AG10803 (cell line): ENCODE measurements around the gene PGD.

Source experiments
- DNase-seq: peaks from one replicate; pipeline ENCODE4 v3.0.0; 2010; ENCODE audit warnings: low read depth
- H3K4me3 ChIP-seq: 2 replicates; pipeline ENCODE4 v1.5.1; 2011; ENCODE audit warnings: mild to moderate bottlenecking, low read length, control low read depth
- TF ChIP-seq, protein P1 (sequence below): conservative IDR thresholded peaks from 2 replicates; pipeline ENCODE4 v1.5.1; 2011; ENCODE audit warnings: mild to moderate bottlenecking, low read length, control low read depth, inconsistent platforms

PGD gene

GRCh38 chr1:10384219-10384618 is 14.6 kb upstream of the PGD start:
- H3K4me3 ChIP-seq, result no peak overlapping the region
- TF ChIP-seq, protein P1, sequence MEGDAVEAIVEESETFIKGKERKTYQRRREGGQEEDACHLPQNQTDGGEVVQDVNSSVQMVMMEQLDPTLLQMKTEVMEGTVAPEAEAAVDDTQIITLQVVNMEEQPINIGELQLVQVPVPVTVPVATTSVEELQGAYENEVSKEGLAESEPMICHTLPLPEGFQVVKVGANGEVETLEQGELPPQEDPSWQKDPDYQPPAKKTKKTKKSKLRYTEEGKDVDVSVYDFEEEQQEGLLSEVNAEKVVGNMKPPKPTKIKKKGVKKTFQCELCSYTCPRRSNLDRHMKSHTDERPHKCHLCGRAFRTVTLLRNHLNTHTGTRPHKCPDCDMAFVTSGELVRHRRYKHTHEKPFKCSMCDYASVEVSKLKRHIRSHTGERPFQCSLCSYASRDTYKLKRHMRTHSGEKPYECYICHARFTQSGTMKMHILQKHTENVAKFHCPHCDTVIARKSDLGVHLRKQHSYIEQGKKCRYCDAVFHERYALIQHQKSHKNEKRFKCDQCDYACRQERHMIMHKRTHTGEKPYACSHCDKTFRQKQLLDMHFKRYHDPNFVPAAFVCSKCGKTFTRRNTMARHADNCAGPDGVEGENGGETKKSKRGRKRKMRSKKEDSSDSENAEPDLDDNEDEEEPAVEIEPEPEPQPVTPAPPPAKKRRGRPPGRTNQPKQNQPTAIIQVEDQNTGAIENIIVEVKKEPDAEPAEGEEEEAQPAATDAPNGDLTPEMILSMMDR, result no peak
- DNase-seq, result no peak

DNA sequence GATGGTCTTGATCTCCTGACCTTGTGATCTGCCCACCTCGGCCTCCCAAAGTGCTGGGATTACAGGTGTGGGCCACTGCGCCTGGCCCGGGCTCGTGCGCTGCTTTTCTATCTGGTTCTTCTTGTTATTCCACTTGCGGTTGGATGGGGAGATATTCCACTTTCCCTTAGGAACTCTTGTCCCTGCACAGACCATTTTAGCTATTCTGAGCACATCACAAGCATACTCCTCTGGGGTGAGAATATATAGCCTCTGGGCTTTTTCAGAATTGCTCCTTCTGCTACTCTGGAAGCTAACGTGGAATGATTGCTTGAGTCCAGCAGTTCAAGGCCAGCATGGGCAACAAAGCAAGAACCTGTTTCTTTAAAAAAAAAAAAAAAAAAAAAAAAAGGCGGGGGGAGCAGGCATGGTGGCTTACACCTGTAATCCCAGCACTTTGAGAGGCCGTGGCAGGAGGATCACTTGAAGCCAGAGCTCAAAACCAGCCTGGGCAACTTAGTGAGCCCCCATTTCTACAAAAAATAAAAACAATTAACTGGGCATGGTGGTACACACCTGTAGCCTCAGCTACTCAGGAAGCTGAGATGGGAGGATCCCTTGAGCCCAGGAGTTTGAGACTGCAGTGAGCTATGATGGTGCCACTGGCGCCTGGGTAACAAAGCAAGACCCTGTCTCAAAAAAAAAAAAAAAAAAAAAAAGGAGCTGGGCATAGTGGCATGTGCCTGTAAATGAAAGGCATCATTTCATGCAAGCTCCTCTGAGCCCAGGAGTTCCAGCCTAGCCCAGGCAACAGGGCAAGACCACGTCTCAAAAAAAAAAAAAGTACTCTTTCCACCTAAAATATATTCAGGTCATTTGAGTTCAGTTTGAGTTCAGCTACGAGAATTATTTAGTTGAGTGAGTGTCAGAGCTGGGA is 11.8 kb upstream of the PGD start:
- no peak for DNase-seq
- H3K4me3 ChIP-seq, result no peak overlapping the region
- TF ChIP-seq, protein P1, result no peak

DNA sequence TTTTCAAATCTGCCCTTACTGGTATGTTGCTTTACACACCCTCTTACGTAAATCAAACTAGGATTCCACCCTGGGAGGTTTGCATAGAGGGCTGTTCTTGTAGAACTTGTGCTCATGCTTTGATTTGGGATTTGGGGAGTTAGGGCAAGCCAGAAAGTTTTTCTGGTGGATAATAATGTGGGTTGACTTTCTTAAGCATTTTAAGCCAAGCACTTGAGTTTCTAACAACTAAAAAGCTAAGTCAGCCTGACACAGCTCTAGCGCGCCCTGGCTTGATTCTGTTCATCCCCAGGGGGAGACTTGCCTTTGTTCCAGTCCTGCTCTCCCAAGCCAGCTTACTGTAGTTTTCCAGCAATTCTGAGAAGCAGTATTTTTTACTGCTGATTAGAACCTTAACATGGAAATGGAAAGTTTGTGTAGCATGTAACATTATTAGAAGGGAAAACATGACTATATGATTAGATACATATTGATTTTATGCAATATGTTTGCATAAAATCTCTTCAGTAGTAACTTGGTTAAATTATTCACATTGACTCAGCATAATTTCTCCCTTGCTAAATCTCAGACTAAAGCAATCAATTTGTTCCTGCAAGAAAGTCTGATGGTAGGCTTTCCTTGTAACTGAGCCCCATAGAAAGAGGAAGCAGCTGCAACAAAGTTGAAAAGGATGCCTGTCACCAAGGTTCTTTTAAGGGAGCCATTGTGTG is 11.0 kb upstream of the PGD start:
- peak; percentile 67 for DNase-seq
- TF ChIP-seq, protein P1, result peak; percentile 16
- peak overlapping the region; percentile 18 for H3K4me3 ChIP-seq

- H3K4me3 ChIP-seq, result no peak overlapping the region
- DNase-seq, result no peak
- TF ChIP-seq, protein P1, result no peak
These were observed 10.5 kb upstream of the PGD start for GRCh38 chr1:10388387-10388715.

GRCh38 chr1:10389271-10389973 is 9.4 kb upstream of the PGD start:
- TF ChIP-seq, protein P1, result no peak
- H3K4me3 ChIP-seq, result no peak overlapping the region
- DNase-seq, result no peak

DNA sequence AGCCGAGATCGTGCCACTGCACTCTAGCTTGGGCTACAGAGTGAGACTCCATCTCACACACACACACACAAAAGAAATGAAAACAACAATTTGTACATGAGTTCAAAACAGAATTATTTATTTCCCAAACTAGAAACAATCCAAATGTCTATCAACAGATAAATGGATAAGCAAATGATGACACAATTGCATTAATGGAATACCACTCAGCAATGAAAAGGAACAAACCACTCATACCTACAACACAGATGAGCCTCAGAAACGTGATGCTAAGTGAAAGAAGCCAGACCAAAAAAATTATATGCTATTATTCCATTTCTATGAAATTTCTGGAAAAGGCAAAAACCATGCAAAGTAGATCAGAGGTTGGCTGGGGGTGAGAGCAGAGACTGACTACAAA is 2.0 kb upstream of the PGD start:
- TF ChIP-seq, protein P1, result no peak
- DNase-seq, result no peak
- no peak overlapping the region for H3K4me3 ChIP-seq
